Progenitor cell of endocrine pancreas (in vitro differentiated cells): ENCODE data around the gene OR8K1. TPM values are rescaled to one million over a fixed set of nuclear protein-coding genes. Genes with fewer than 3 reads are reported as not detected.

Experiments used
- DNase-seq: peaks from one replicate; pipeline ENCODE4 v3.0.0; 2021; ENCODE audit warnings: low spot score; ENCODE audit not compliant: unreplicated experiment
- H3K27ac Mint-ChIP-seq: 2 replicates; pipeline ENCODE4 v1.8.0; 2021; ENCODE audit warnings: mild to moderate bottlenecking, moderate library complexity, mixed read lengths
- H3K27me3 Mint-ChIP-seq: 2 replicates; pipeline ENCODE4 v1.8.0; 2021; ENCODE audit warnings: mixed read lengths
- H3K36me3 Mint-ChIP-seq: 2 replicates; pipeline ENCODE4 v1.8.0; 2022; ENCODE audit warnings: mixed read lengths; ENCODE audit not compliant: insufficient read depth
- H3K4me1 Mint-ChIP-seq: 2 replicates; pipeline ENCODE4 v1.8.0; 2021; ENCODE audit warnings: low read depth, mixed read lengths
- H3K4me3 Mint-ChIP-seq: 2 replicates; pipeline ENCODE4 v1.8.0; 2021; ENCODE audit warnings: low read depth, mild to moderate bottlenecking, moderate library complexity, mixed read lengths
- H3K9me3 Mint-ChIP-seq: 2 replicates; pipeline ENCODE4 v1.8.0; 2021; ENCODE audit warnings: low read depth, mixed read lengths
- total RNA-seq: library from RNA; stranded (reverse); gene quantifications from 2 replicates; pipeline ENCODE4 v1.2.1, GENCODE V29; 2021
- TF ChIP-seq, protein P1 (sequence below): fragments of 200-600 bp; sonication (generic); IDR thresholded peaks from one replicate; pipeline ENCODE4 v1.5.0; 2021; ENCODE audit warnings: antibody characterized with exemption, mild to moderate bottlenecking; ENCODE audit not compliant: unreplicated experiment

The OR8K1 gene
- total RNA-seq, 1 donor from 2014 or later, result not detected

DNA sequence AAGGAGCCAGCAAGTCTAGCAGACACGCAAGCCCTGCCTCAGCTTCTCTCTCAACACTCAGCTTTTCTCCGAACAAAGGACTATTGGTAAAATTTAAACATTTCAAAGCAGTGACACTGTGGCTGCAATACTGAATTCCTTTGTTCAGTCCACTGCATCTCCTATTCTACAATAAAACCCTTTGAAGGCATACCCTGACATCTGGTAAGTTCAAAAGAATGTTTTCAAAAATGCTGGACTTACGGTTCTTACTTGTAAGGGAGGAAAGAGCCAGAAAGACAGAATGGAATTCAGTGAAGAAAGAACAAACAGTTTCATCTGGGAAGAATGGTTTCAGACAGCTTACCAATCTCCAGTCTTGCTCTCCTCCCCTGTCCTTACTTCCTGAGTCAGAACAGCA, 12.7 kb upstream of the OR8K1 start:
- H3K27ac Mint-ChIP-seq, result no peak overlapping the region
- peaks cover 9% of the 10 kb centered on the region for H3K4me1 Mint-ChIP-seq
- TF ChIP-seq, protein P1, sequence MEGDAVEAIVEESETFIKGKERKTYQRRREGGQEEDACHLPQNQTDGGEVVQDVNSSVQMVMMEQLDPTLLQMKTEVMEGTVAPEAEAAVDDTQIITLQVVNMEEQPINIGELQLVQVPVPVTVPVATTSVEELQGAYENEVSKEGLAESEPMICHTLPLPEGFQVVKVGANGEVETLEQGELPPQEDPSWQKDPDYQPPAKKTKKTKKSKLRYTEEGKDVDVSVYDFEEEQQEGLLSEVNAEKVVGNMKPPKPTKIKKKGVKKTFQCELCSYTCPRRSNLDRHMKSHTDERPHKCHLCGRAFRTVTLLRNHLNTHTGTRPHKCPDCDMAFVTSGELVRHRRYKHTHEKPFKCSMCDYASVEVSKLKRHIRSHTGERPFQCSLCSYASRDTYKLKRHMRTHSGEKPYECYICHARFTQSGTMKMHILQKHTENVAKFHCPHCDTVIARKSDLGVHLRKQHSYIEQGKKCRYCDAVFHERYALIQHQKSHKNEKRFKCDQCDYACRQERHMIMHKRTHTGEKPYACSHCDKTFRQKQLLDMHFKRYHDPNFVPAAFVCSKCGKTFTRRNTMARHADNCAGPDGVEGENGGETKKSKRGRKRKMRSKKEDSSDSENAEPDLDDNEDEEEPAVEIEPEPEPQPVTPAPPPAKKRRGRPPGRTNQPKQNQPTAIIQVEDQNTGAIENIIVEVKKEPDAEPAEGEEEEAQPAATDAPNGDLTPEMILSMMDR, result no peak
- peaks cover 4% of the 10 kb centered on the region for H3K9me3 Mint-ChIP-seq
- no peaks in the 10 kb centered on the region for H3K27me3 Mint-ChIP-seq
- DNase-seq, result no peak
- no peak overlapping the region for H3K4me3 Mint-ChIP-seq
- peaks cover 1% of the 10 kb centered on the region for H3K36me3 Mint-ChIP-seq

- Mint-ChIP-seq H3K27ac (no peak overlapping the region), H3K9me3 (peaks cover 39% of the 10 kb centered on the region), H3K4me1 (no peaks in the 10 kb centered on the region), H3K4me3 (no peak overlapping the region), H3K27me3 (no peaks in the 10 kb centered on the region), H3K36me3 (peaks cover 4% of the 10 kb centered on the region)
- no peak for DNase-seq
- TF ChIP-seq, protein P1, result no peak
Observed at GRCh38 chr11:56340289-56340688, 5.5 kb upstream of the OR8K1 start.

- Mint-ChIP-seq H3K36me3 (no peaks in the 10 kb centered on the region), H3K27me3 (no peaks in the 10 kb centered on the region), H3K27ac (no peak within 1 kb of the TSS), H3K4me3 (no peak within 1 kb of the TSS), H3K9me3 (no peaks in the 10 kb centered on the region), H3K4me1 (peaks cover 3% of the 10 kb centered on the region)
- no peak for DNase-seq
- TF ChIP-seq, protein P1, result no peak
Observed at GRCh38 chr11:56353991-56354390, 8.2 kb downstream of the OR8K1 start, which contains the start of gene OR8J1. TSS of gene OR8J1 (plus strand) at chr11:56354291. CDS start at chr11:56360247, 5,956 bp downstream.

- H3K27ac Mint-ChIP-seq, result no peak within 1 kb of the TSS
- no peak for DNase-seq
- H3K27me3 Mint-ChIP-seq, result no peaks in the 10 kb centered on the region
- H3K9me3 Mint-ChIP-seq, result no peaks in the 10 kb centered on the region
- H3K4me1 Mint-ChIP-seq, result no peaks in the 10 kb centered on the region
- no peak within 1 kb of the TSS for H3K4me3 Mint-ChIP-seq
- no peaks in the 10 kb centered on the region for H3K36me3 Mint-ChIP-seq
- TF ChIP-seq, protein P1, result no peak
Observed at GRCh38 chr11:56375324-56375723, 29.5 kb downstream of the OR8K1 start, which contains the start of gene OR8U1. TSS of gene OR8U1 (plus strand) at chr11:56375624. CDS start at chr11:56375624, 0 bp downstream.

- Mint-ChIP-seq H3K27me3 (no peaks in the 10 kb centered on the region), H3K4me1 (no peaks in the 10 kb centered on the region), H3K4me3 (no peak overlapping the region), H3K27ac (no peak overlapping the region), H3K36me3 (no peaks in the 10 kb centered on the region), H3K9me3 (no peaks in the 10 kb centered on the region)
- no peak for DNase-seq
- TF ChIP-seq, protein P1, result no peak
Observed at GRCh38 chr11:56380120-56380519, 34.3 kb downstream of the OR8K1 start.
